GM12891 (cell line): ENCODE data around the gene ARMC8.

ENCODE experiments used
- DNase-seq: peaks from one replicate; pipeline ENCODE4 v3.0.0; 2011; ENCODE audit warnings: low spot score; ENCODE audit not compliant: insufficient read length
- FAIRE-seq: peaks from 2 replicates; lab custom pipeline; 2011; peaks lifted over from hg19 to GRCh38; lab: Jason Lieb, UNC
- PAX5 ChIP-seq: IDR thresholded peaks from 2 replicates; pipeline ENCODE4 v1.6.1; 2011; ENCODE audit warnings: low read length, moderate library complexity, mild to moderate bottlenecking; ENCODE audit not compliant: insufficient read depth, severe bottlenecking
- POLR2A ChIP-seq: IDR thresholded peaks from 2 replicates; pipeline ENCODE4 v1.6.1; 2011; ENCODE audit warnings: low read depth, low read length, control low read depth
- POLR2AphosphoS5 ChIP-seq: IDR thresholded peaks from 2 replicates; pipeline ENCODE4 v1.6.1; 2011; ENCODE audit warnings: low read depth, low read length, control low read depth
- POU2F2 ChIP-seq: IDR thresholded peaks from 2 replicates; pipeline ENCODE4 v1.6.1; 2011; ENCODE audit warnings: low read depth, mild to moderate bottlenecking, control low read depth, low read length, moderate library complexity
- SPI1 ChIP-seq: IDR thresholded peaks from 2 replicates; pipeline ENCODE4 v1.6.1; 2011; ENCODE audit warnings: low read depth, low read length, control low read depth
- TAF1 ChIP-seq: IDR thresholded peaks from 2 replicates; pipeline ENCODE4 v1.6.1; 2011; ENCODE audit warnings: low read depth, low read length, control low read depth

ARMC8 gene

GRCh38 chr3:138213398-138214085 is 26.4 kb downstream of the ARMC8 start:
- TF ChIP-seq POLR2A (no peak), PAX5 (no peak), TAF1 (no peak), POLR2AphosphoS5 (no peak), POU2F2 (no peak), SPI1 (no peak)
- FAIRE-seq (no peak), DNase-seq (no peak)

GRCh38 chr3:138219255-138219654 is 32.2 kb downstream of the ARMC8 start:
- TF ChIP-seq POU2F2 (no peak), SPI1 (0 out of 2 replicates have a peak, but pooled peaks have one; percentile 10)
- DNase-seq: no peak
- FAIRE-seq: no peak

- DNase-seq (no peak), FAIRE-seq (no peak)
- TF ChIP-seq POLR2AphosphoS5: no peak
- no peak for TF ChIP-seq PAX5
- TF ChIP-seq TAF1: no peak
Measured at GRCh38 chr3:138220242-138220641, 33.1 kb downstream of the ARMC8 start.

GRCh38 chr3:138220788-138221187 is 33.7 kb downstream of the ARMC8 start:
- DNase-seq: no peak
- TF ChIP-seq POLR2AphosphoS5 (no peak), PAX5 (no peak), TAF1 (no peak), SPI1 (no peak), POU2F2 (no peak), POLR2A (no peak)
- FAIRE-seq: no peak

GRCh38 chr3:138222131-138222941 is 35.2 kb downstream of the ARMC8 start:
- FAIRE-seq: no peak
- DNase-seq: no peak
- TF ChIP-seq SPI1: no peak
- no peak for TF ChIP-seq POLR2A
- no peak for TF ChIP-seq TAF1
- no peak for TF ChIP-seq PAX5
- TF ChIP-seq POU2F2: no peak
- TF ChIP-seq POLR2AphosphoS5: no peak

GRCh38 chr3:138222942-138223287 is 35.8 kb downstream of the ARMC8 start:
- no peak for FAIRE-seq
- no peak for TF ChIP-seq TAF1
- TF ChIP-seq POLR2AphosphoS5: no peak
- no peak for TF ChIP-seq PAX5
- no peak for TF ChIP-seq POLR2A
- TF ChIP-seq POU2F2: no peak
- TF ChIP-seq SPI1: no peak
- no peak for DNase-seq

GRCh38 chr3:138227650-138228049 is 40.5 kb downstream of the ARMC8 start:
- DNase-seq (no peak), FAIRE-seq (no peak)
- TF ChIP-seq SPI1 (no peak), POLR2A (no peak), POLR2AphosphoS5 (no peak), PAX5 (no peak), POU2F2 (no peak)

GRCh38 chr3:138230525-138230924 is 43.4 kb downstream of the ARMC8 start:
- TF ChIP-seq POLR2A (no peak), TAF1 (no peak), POLR2AphosphoS5 (no peak), SPI1 (no peak), PAX5 (no peak), POU2F2 (no peak)
- DNase-seq (no peak), FAIRE-seq (peak; percentile 5)

- peak; percentile 41 for FAIRE-seq
- TF ChIP-seq POU2F2 (no peak), POLR2AphosphoS5 (no peak), SPI1 (no peak), POLR2A (no peak), PAX5 (no peak), TAF1 (no peak)
- DNase-seq: no peak
Measured at GRCh38 chr3:138232705-138233364, 45.7 kb downstream of the ARMC8 start.
